Endothelial cell of umbilical vein (primary cell): ENCODE data around the gene UST. TPM values are rescaled to one million over a fixed set of nuclear protein-coding genes. Genes with fewer than 3 reads are reported as not detected.

ENCODE experiments used
- BruUV-seq: library from RNA; stranded (reverse); fragments of 400-500 nt; replicated peaks from 2 replicates; lab custom pipeline; 2021; lab: Mats Ljungman, UMichigan
- CTCF ChIA-PET: fragments of 300-600, 350-600 bp; sonication (Branson Sonifier 250); formaldehyde crosslinking; loops from one replicate; lab custom pipeline; 2021; ENCODE audit warnings: antibody characterized with exemption, inconsistent platforms; lab: Charles Lee
- POLR2A ChIA-PET: fragments of 300-600, 350-600 bp; sonication (Branson Sonifier 250); formaldehyde crosslinking; loops from one replicate; lab custom pipeline; 2021; ENCODE audit warnings: antibody characterized with exemption, inconsistent platforms; lab: Charles Lee
- DNase-seq: peaks from one replicate; pipeline ENCODE4 v3.0.0-alpha.2; 2011; ENCODE audit warnings: low read depth, low spot score
- FAIRE-seq: peaks from 2 replicates; lab custom pipeline; 2011; peaks lifted over from hg19 to GRCh38; lab: Jason Lieb, UNC
- H2AFZ ChIP-seq: 2 replicates; pipeline ENCODE4 v1.6.0; 2012; ENCODE audit warnings: low read depth, low read length, control low read depth, inconsistent platforms
- H3K27ac ChIP-seq: 2 replicates; pipeline ENCODE4 v1.5.1; 2011; ENCODE audit warnings: low read depth, mild to moderate bottlenecking, control low read depth, low read length, moderate library complexity; ENCODE audit not compliant: insufficient read depth
- H3K27me3 ChIP-seq, 2 experiments: 2 replicates each; pipeline versions ENCODE4 v1.6.0 to v1.6.1; 2011; ENCODE audit warnings: low read length in 2 of 2, mixed read lengths in 1 of 2; ENCODE audit not compliant: control insufficient read depth in 2 of 2, insufficient read depth in 2 of 2
- H3K36me3 ChIP-seq, 2 experiments: 2 replicates in 1 of 2; 3 replicates in 1 of 2; pipeline ENCODE4 v1.5.1; 2011; ENCODE audit warnings: low read length in 2 of 2, mild to moderate bottlenecking in 1 of 2, moderate library complexity in 1 of 2; ENCODE audit not compliant: control insufficient read depth in 2 of 2, insufficient read depth in 2 of 2; ENCODE audit errors: extremely low read depth in 1 of 2
- H3K4me1 ChIP-seq: 3 replicates; pipeline ENCODE4 v1.5.1; 2011; ENCODE audit warnings: mild to moderate bottlenecking, low read length; ENCODE audit not compliant: control insufficient read depth, insufficient read depth; ENCODE audit errors: extremely low read depth
- H3K4me2 ChIP-seq: 2 replicates; pipeline ENCODE4 v1.6.1; 2011; ENCODE audit warnings: low read length, control low read depth, mixed read lengths; ENCODE audit not compliant: insufficient read depth
- H3K4me3 ChIP-seq, 3 experiments: fragments of 200-600 bp in 1 of 3; sonication (generic), shearing (Covaris generic) in 1 of 3; replicated peaks in 1 of 3; 2 replicates each; pipeline ENCODE4 v1.5.1; 2011 to 2016; ENCODE audit warnings: control low read depth in 3 of 3, low read length in 3 of 3, mild to moderate bottlenecking in 2 of 3, inconsistent platforms in 1 of 3, low read depth in 1 of 3, moderate library complexity in 1 of 3; ENCODE audit not compliant: insufficient read depth in 1 of 3
- H3K79me2 ChIP-seq: 2 replicates; pipeline ENCODE4 v1.6.0; 2012; ENCODE audit warnings: low read length, inconsistent platforms; ENCODE audit not compliant: control insufficient read depth, insufficient read depth
- H3K9ac ChIP-seq: replicated peaks from 2 replicates; pipeline ENCODE3; 2011; ENCODE audit warnings: low read length, control low read depth; ENCODE audit not compliant: insufficient read depth; ENCODE audit errors: extremely low read depth
- H3K9me1 ChIP-seq: replicated peaks from 3 replicates; pipeline ENCODE4 v1.6.0; 2011; ENCODE audit warnings: mild to moderate bottlenecking, low read length; ENCODE audit not compliant: control insufficient read depth, insufficient read depth; ENCODE audit errors: extremely low read depth
- H3K9me3 ChIP-seq: replicated peaks from 2 replicates; pipeline ENCODE4 v1.5.1; 2012; ENCODE audit warnings: low read length, inconsistent platforms; ENCODE audit not compliant: control insufficient read depth, insufficient read depth
- H4K20me1 ChIP-seq: replicated peaks from 2 replicates; pipeline ENCODE3; 2011; ENCODE audit warnings: mild to moderate bottlenecking, low read length; ENCODE audit not compliant: control insufficient read depth, insufficient read depth; ENCODE audit errors: extremely low read depth
- CTCF ChIP-seq, 2 donors: IDR thresholded peaks; 1 replicate in 1 of 2; 2 replicates in 1 of 2; pipeline ENCODE4 v1.5.1; 2011; ENCODE audit warnings: low read length in 2 of 2, mild to moderate bottlenecking in 2 of 2, moderate library complexity in 2 of 2, control low read depth in 1 of 2, inconsistent platforms in 1 of 2, low read depth in 1 of 2; ENCODE audit not compliant: insufficient read depth in 1 of 2; ENCODE audit errors: extremely low read depth in 1 of 2
- EZH2 ChIP-seq: IDR thresholded peaks from 2 replicates; pipeline ENCODE4 v1.6.1; 2012; ENCODE audit warnings: borderline replicate concordance, low read depth, mild to moderate bottlenecking, moderate library complexity, low read length, inconsistent platforms; ENCODE audit not compliant: severe bottlenecking
- FOS ChIP-seq: IDR thresholded peaks from 2 replicates; pipeline ENCODE4 v1.6.1; 2011; ENCODE audit warnings: mild to moderate bottlenecking, low read length, moderate library complexity, borderline replicate concordance; ENCODE audit not compliant: insufficient read depth
- GATA2 ChIP-seq: IDR thresholded peaks from 2 replicates; pipeline ENCODE4 v1.7.0; 2011; ENCODE audit warnings: low read depth, mild to moderate bottlenecking, moderate library complexity, mixed read lengths, low read length; ENCODE audit not compliant: insufficient read length, insufficient read depth
- JUN ChIP-seq: IDR thresholded peaks from 2 replicates; pipeline ENCODE4 v1.6.1; 2011; ENCODE audit warnings: borderline replicate concordance, low read depth; ENCODE audit not compliant: insufficient read length, insufficient read depth
- MYC ChIP-seq: IDR thresholded peaks from one replicate; pipeline ENCODE4 v1.6.1; 2011; ENCODE audit warnings: mild to moderate bottlenecking, low read depth, low read length
- POLR2A ChIP-seq: IDR thresholded peaks from 2 replicates; pipeline ENCODE4 v1.6.1; 2012; ENCODE audit warnings: low read depth, mild to moderate bottlenecking, control low read depth, low read length
- POLR2AphosphoS5 ChIP-seq: IDR thresholded peaks from 2 replicates; pipeline ENCODE4 v1.6.1; 2012; ENCODE audit warnings: low read depth, mild to moderate bottlenecking, control low read depth, low read length, moderate library complexity; ENCODE audit not compliant: insufficient read depth
- dilution Hi-C: fragments of 300-500 bp; cut with MboI; formaldehyde crosslinking; loops from one replicate; pipeline ENCODE4 v1.15.0; 2019; ENCODE audit warnings: low sequenced_read_pairs; ENCODE audit not compliant: extremely low pct_ligation_motif_present
- intact Hi-C: fragments of 100-400 bp; cut with micrococcal nuclease; formaldehyde crosslinking; loops from one replicate; pipeline ENCODE4 v1.10.0; 2022
- polyA plus RNA-seq, 4 experiments: library from polyadenylated mRNA; depleted of rRNA in 3 of 4; stranded (reverse) in 3 of 4; unstranded in 1 of 4; fragments of >200 nt; gene quantifications; 2 replicates each; pipeline versions ENCODE4 v1.2.1 to v1.2.3, GENCODE V29; 2011 to 2012; ENCODE audit warnings: missing spikeins in 1 of 4
- total RNA-seq: library from RNA; stranded (reverse); gene quantifications from 2 replicates; pipeline ENCODE4 v1.2.3, GENCODE V29; 2021
- TF ChIP-seq, protein P1 (sequence below): IDR thresholded peaks from 2 replicates; pipeline ENCODE4 v1.6.1; 2011; ENCODE audit not compliant: insufficient read depth, insufficient read length

UST gene
- total and polyA plus RNA-seq, 2 donors (not counting 3 experiments of a cell fraction or from before 2014, with no cell fraction given), result 0.26 to 0.84 TPM

- no TSS peak for BruUV-seq
- Histone ChIP-seq H3K79me2 (no peaks in the 10 kb centered on the region), H3K9me1 (no peaks in the 10 kb centered on the region), H2AFZ (no peak overlapping the region), H4K20me1 (no peaks in the 10 kb centered on the region), H3K4me2 (no peak overlapping the region), H3K4me1 (no peaks in the 10 kb centered on the region), H3K27me3 (no peaks in the 10 kb centered on the region), H3K27ac (no peak overlapping the region), H3K9me3 (no peaks in the 10 kb centered on the region), H3K9ac (no peak overlapping the region), H3K4me3 (no peak overlapping the region), H3K36me3 (no peaks in the 10 kb centered on the region)
- DNase-seq, result no peak
- dilution Hi-C loops (no loop called here), intact Hi-C loops (no loop called here)
- TF ChIP-seq FOS, result no peak
- TF ChIP-seq CTCF (IDR thresholded peaks at IDR 0.05; ENCODE audit: extremely low read depth in 1 of 2, insufficient read depth in 1 of 2, low read depth in 1 of 2, low read length in 2 of 2), result no peak
- TF ChIP-seq JUN, result no peak
- no peak for TF ChIP-seq POLR2AphosphoS5
- no peak for TF ChIP-seq POLR2A
- TF ChIP-seq GATA2, result no peak
- TF ChIP-seq, protein P1, sequence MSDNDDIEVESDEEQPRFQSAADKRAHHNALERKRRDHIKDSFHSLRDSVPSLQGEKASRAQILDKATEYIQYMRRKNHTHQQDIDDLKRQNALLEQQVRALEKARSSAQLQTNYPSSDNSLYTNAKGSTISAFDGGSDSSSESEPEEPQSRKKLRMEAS, result no peak
- no peak for TF ChIP-seq MYC
- TF ChIP-seq EZH2, result no peak
- FAIRE-seq, result no peak
- CTCF ChIA-PET, result interaction anchor here (0.6 kb wide), 1 partner anchor 9 kb away, joined by 3 read pairs; no protein-coding TSS in a partner anchor
- POLR2A ChIA-PET, result no interaction called here
These were observed 178.9 kb downstream of the UST start for GRCh38 chr6:148925701-148926100.
